IMR-90 (cell line): ENCODE data around the gene MYCBPAP. TPM values are rescaled to one million over a fixed set of nuclear protein-coding genes. Genes with fewer than 3 reads are reported as not detected.

Experiments used
- ATAC-seq: fragments of 200-7000 bp; cut with Tn5 transposase; 2 replicates; pipeline ENCODE4 v1.9.1; 2020; ENCODE audit warnings: low read depth, mild to moderate bottlenecking, moderate library complexity
- BruUV-seq: library from RNA; stranded (reverse); fragments of 400-500 nt; replicated peaks from 2 replicates; lab custom pipeline; 2021; lab: Mats Ljungman, UMichigan
- CTCF ChIA-PET: fragments of 300-600 bp; formaldehyde crosslinking; extraction: SDS; loops from one replicate; lab custom pipeline; 2021; ENCODE audit warnings: antibody characterized with exemption; lab: Yijun Ruan, JAX
- POLR2A ChIA-PET: fragments of 300-600 bp; sonication (Branson Sonifier 250); formaldehyde crosslinking; loops from one replicate; lab custom pipeline; 2022; ENCODE audit warnings: antibody characterized with exemption; ENCODE audit not compliant: unreplicated experiment; lab: Charles Lee
- DNase-seq: peaks from one replicate; pipeline ENCODE4 v3.0.0; 2013
- H2AFZ ChIP-seq: replicated peaks from 2 replicates; pipeline ENCODE3; 2013; ENCODE audit warnings: low read length, mild to moderate bottlenecking; ENCODE audit not compliant: poor library complexity
- H2AK5ac ChIP-seq: 2 replicates; pipeline ENCODE4 v1.6.1; 2013; ENCODE audit warnings: low read depth, low read length, inconsistent platforms
- H2AK9ac ChIP-seq: replicated peaks from 2 replicates; pipeline ENCODE3; 2013; ENCODE audit warnings: mild to moderate bottlenecking, low read depth, low read length, moderate library complexity; ENCODE audit not compliant: poor library complexity
- H2BK120ac ChIP-seq: 2 replicates; pipeline ENCODE4 v1.6.1; 2013; ENCODE audit warnings: low read depth, low read length, inconsistent platforms
- H2BK15ac ChIP-seq: 3 replicates; pipeline ENCODE4 v1.6.1; 2013; ENCODE audit warnings: low read depth, low read length, inconsistent platforms
- H2BK20ac ChIP-seq: 2 replicates; pipeline ENCODE4 v1.6.1; 2013; ENCODE audit warnings: low read depth, mild to moderate bottlenecking, inconsistent platforms, low read length, moderate library complexity
- H2BK5ac ChIP-seq: 2 replicates; pipeline ENCODE4 v1.6.1; 2013; ENCODE audit warnings: mild to moderate bottlenecking, low read depth, low read length, inconsistent platforms; ENCODE audit not compliant: poor library complexity, severe bottlenecking
- H3K14ac ChIP-seq: replicated peaks from 2 replicates; pipeline ENCODE4 v1.6.1; 2013; ENCODE audit warnings: low read depth, low read length, inconsistent platforms
- H3K18ac ChIP-seq: 2 replicates; pipeline ENCODE4 v1.6.1; 2013; ENCODE audit warnings: low read depth, low read length, control low read depth
- H3K23ac ChIP-seq: 2 replicates; pipeline ENCODE4 v1.6.1; 2013; ENCODE audit warnings: low read depth, low read length, inconsistent platforms
- H3K27ac ChIP-seq: 2 replicates; pipeline ENCODE4 v1.5.1; 2013; ENCODE audit warnings: mild to moderate bottlenecking, control low read depth, low read length; ENCODE audit not compliant: insufficient read depth
- H3K27me3 ChIP-seq: 2 replicates; pipeline ENCODE4 v1.6.1; 2013; ENCODE audit warnings: low read length; ENCODE audit not compliant: control insufficient read depth, insufficient read depth
- H3K36me3 ChIP-seq: 2 replicates; pipeline ENCODE4 v1.6.1; 2013; ENCODE audit warnings: low read length, mixed read lengths; ENCODE audit not compliant: control insufficient read depth, insufficient read depth
- H3K4ac ChIP-seq: 2 replicates; pipeline ENCODE4 v1.6.1; 2013; ENCODE audit warnings: low read depth, low read length, inconsistent platforms
- H3K4me1 ChIP-seq: 2 replicates; pipeline ENCODE4 v1.6.1; 2013; ENCODE audit warnings: low read length, mixed read lengths; ENCODE audit not compliant: control insufficient read depth, insufficient read depth
- H3K4me2 ChIP-seq: 2 replicates; pipeline ENCODE4 v1.6.1; 2013; ENCODE audit warnings: low read depth, mild to moderate bottlenecking, control low read depth, low read length, moderate library complexity
- H3K4me3 ChIP-seq: 2 replicates; pipeline ENCODE4 v1.5.1; 2013; ENCODE audit warnings: low read depth, mild to moderate bottlenecking, control low read depth, low read length, moderate library complexity; ENCODE audit not compliant: insufficient read depth
- H3K56ac ChIP-seq: 2 replicates; pipeline ENCODE4 v1.6.1; 2013; ENCODE audit warnings: low read length, inconsistent platforms; ENCODE audit not compliant: insufficient read depth; ENCODE audit errors: extremely low read depth
- H3K79me1 ChIP-seq, 2 experiments: 2 replicates each; pipeline ENCODE4 v1.6.1; 2013; ENCODE audit warnings: low read length in 2 of 2, inconsistent platforms in 1 of 2, low read depth in 1 of 2
- H3K9ac ChIP-seq: 2 replicates; pipeline ENCODE4 v1.6.1; 2013; ENCODE audit warnings: low read depth, low read length, control low read depth
- H3K9me1 ChIP-seq: 2 replicates; pipeline ENCODE4 v1.6.1; 2013; ENCODE audit warnings: low read length, inconsistent platforms; ENCODE audit not compliant: insufficient read depth
- H3K9me3 ChIP-seq: 2 replicates; pipeline ENCODE4 v1.6.1; 2013; ENCODE audit warnings: low read length; ENCODE audit not compliant: control insufficient read depth, insufficient read depth
- H4K20me1 ChIP-seq: 2 replicates; pipeline ENCODE4 v1.6.1; 2013; ENCODE audit warnings: low read length, inconsistent platforms; ENCODE audit not compliant: insufficient read depth
- H4K5ac ChIP-seq: 2 replicates; pipeline ENCODE4 v1.6.1; 2013; ENCODE audit warnings: mild to moderate bottlenecking, low read depth, low read length, control low read depth
- H4K8ac ChIP-seq, 2 experiments: 2 replicates each; pipeline ENCODE4 v1.6.1; 2013; ENCODE audit warnings: low read depth in 2 of 2, low read length in 2 of 2, control low read depth in 1 of 2, inconsistent platforms in 1 of 2
- H4K91ac ChIP-seq: 2 replicates; pipeline ENCODE4 v1.6.1; 2013; ENCODE audit warnings: low read depth, low read length, inconsistent platforms; ENCODE audit not compliant: insufficient read depth
- BHLHE40 ChIP-seq: fragments of 150-350 bp; IDR thresholded peaks from 2 replicates; pipeline ENCODE4 v1.6.1; 2016; ENCODE audit warnings: mild to moderate bottlenecking, low read depth, low read length
- CEBPB ChIP-seq: IDR thresholded peaks from 2 replicates; pipeline ENCODE4 v1.6.1; 2012; ENCODE audit warnings: low read depth, low read length, improper control_type of control experiment
- CHD1 ChIP-seq: IDR thresholded peaks from 2 replicates; pipeline ENCODE4 v1.6.1; 2012; ENCODE audit warnings: low read depth, low read length, improper control_type of control experiment
- CTCF ChIP-seq: conservative IDR thresholded peaks from 2 replicates; pipeline ENCODE4 v1.5.1; 2012; ENCODE audit warnings: mild to moderate bottlenecking, low read depth, low read length, improper control_type of control experiment
- FOS ChIP-seq: fragments of 150-350 bp; IDR thresholded peaks from 2 replicates; pipeline ENCODE4 v1.6.1; 2016; ENCODE audit warnings: low read depth, low read length
- MAFK ChIP-seq: IDR thresholded peaks from 2 replicates; pipeline ENCODE4 v1.6.1; 2012; ENCODE audit warnings: low read depth, low read length, improper control_type of control experiment
- MAZ ChIP-seq: IDR thresholded peaks from 2 replicates; pipeline ENCODE4 v1.6.1; 2012; ENCODE audit warnings: low read depth, mild to moderate bottlenecking, low read length, improper control_type of control experiment, moderate library complexity, borderline replicate concordance
- MXI1 ChIP-seq: IDR thresholded peaks from 2 replicates; pipeline ENCODE4 v1.6.1; 2012; ENCODE audit warnings: low read depth, mild to moderate bottlenecking, low read length, moderate library complexity, borderline replicate concordance
- NFE2L2 ChIP-seq: fragments of 150-350 bp; IDR thresholded peaks from 2 replicates; pipeline ENCODE4 v1.6.1; 2016; ENCODE audit warnings: low read depth, mild to moderate bottlenecking, low read length
- POLR2A ChIP-seq: IDR thresholded peaks from 2 replicates; pipeline ENCODE4 v1.6.1; 2012; ENCODE audit warnings: mild to moderate bottlenecking, low read depth, low read length
- RAD21 ChIP-seq: IDR thresholded peaks from 2 replicates; pipeline ENCODE4 v1.6.1; 2012; ENCODE audit warnings: low read length, improper control_type of control experiment
- RCOR1 ChIP-seq: IDR thresholded peaks from 2 replicates; pipeline ENCODE4 v1.6.1; 2012; ENCODE audit warnings: mild to moderate bottlenecking, low read length, improper control_type of control experiment; ENCODE audit not compliant: insufficient replicate concordance
- RFX5 ChIP-seq: IDR thresholded peaks from 2 replicates; pipeline ENCODE4 v1.8.0; 2012; ENCODE audit warnings: low read depth, mild to moderate bottlenecking, low read length, moderate library complexity
- SMC3 ChIP-seq: fragments of 150-350 bp; IDR thresholded peaks from 2 replicates; pipeline ENCODE4 v1.6.1; 2016; ENCODE audit warnings: low read depth, mild to moderate bottlenecking, antibody characterized with exemption, low read length, moderate library complexity
- WGBS, 2 experiments: methylation state at CpG; one replicate each; pipeline versions ENCODE4 v1.1.5 to v1.1.7; 2013; ENCODE audit warnings: missing lambda C conversion rate in 2 of 2; ENCODE audit not compliant: insufficient read length in 1 of 2; ENCODE audit errors: extremely low coverage in 2 of 2; 5-methylcytosine and 5-hydroxymethylcytosine counted together
- dilution Hi-C: fragments of 300-500 bp; cut with HindIII; formaldehyde crosslinking; loops from one replicate; pipeline ENCODE4 v1.14.3; 2018; ENCODE audit warnings: low sequenced_read_pairs; ENCODE audit not compliant: unreplicated experiment
- in situ Hi-C: fragments of 300-500 bp; cut with MboI; formaldehyde crosslinking; loops from 3 replicates; pipeline ENCODE4 v1.14.3; 2019; ENCODE audit warnings: low sequenced_read_pairs, inconsistent platforms, mixed read lengths
- intact Hi-C: fragments of 100-400 bp; cut with micrococcal nuclease; formaldehyde crosslinking; loops from 2 replicates; pipeline ENCODE4 v1.10.0; 2022
- polyA plus RNA-seq, 3 experiments: library from polyadenylated mRNA; depleted of rRNA; stranded (reverse); fragments of >200 nt; gene quantifications; 2 replicates each; pipeline ENCODE4 v1.2.3, GENCODE V29; 2012; ENCODE audit warnings: low replicate concordance in 1 of 3
- total RNA-seq: library from RNA; depleted of rRNA; stranded (reverse); fragments of >200 nt; gene quantifications from 2 replicates; pipeline ENCODE4 v1.2.3, GENCODE V29; 2012
- TF ChIP-seq, protein P1 (sequence below): fragments of 150-350 bp; IDR thresholded peaks from 2 replicates; pipeline ENCODE4 v1.6.1; 2017; ENCODE audit warnings: mild to moderate bottlenecking, antibody characterized with exemption, low read length, low read depth
- TF ChIP-seq, protein P2 (sequence below): fragments of 150-350 bp; IDR thresholded peaks from 2 replicates; pipeline ENCODE4 v1.6.1; 2016; ENCODE audit warnings: low read depth, mild to moderate bottlenecking, low read length, moderate library complexity, borderline replicate concordance

Gene MYCBPAP
- total and polyA plus RNA-seq, 2 of the 4 experiments (the other 2 are of a cell fraction): 0.17 to 0.18 TPM

DNA sequence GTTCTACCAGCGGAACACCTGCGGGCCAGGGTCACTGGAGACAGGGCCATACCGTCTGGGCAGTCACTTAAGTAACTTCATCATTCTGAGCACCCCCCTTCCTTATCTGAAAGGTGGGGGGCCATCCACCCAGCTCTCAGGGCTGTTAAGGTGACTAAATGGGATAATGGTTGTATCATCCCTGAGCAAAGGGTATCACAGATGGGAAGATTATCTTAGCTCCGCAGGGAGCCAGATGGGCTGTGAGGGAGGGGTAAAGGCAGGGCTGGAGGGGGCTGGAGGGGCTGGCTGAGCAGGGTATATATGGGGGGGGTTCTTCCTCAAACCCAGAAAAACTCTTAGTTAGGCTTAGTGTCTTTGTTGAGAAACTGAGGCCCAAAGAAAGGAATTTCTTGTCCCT lies 49.4 kb downstream of the MYCBPAP start:
- ChIA-PET CTCF (no interaction called here), POLR2A (no interaction called here)
- Histone ChIP-seq H3K9me3 (no peaks in the 10 kb centered on the region), H4K5ac (no peak overlapping the region), H3K4ac (no peak overlapping the region), H2BK15ac (no peak overlapping the region), H3K36me3 (peaks cover 9% of the 10 kb centered on the region; the same call in 1 of the 2 replicates), H3K56ac (no peak overlapping the region), H2BK5ac (no peak overlapping the region), H3K18ac (no peak overlapping the region), H3K27me3 (peaks cover 46% of the 10 kb centered on the region), H3K14ac (no peak overlapping the region), H3K9me1 (0 out of 2 replicates have a peak, but pooled peaks cover 5% of the 10 kb centered on the region), H3K4me2 (no peak overlapping the region), H2BK120ac (no peak overlapping the region), H3K79me1 (no peaks in the 10 kb centered on the region), H4K8ac (no peak overlapping the region), H2AFZ (no peak overlapping the region), H2AK9ac (no peak overlapping the region), H3K27ac (no peak overlapping the region), H3K23ac (no peak overlapping the region), H4K91ac (no peak overlapping the region), H2AK5ac (no peak overlapping the region), H3K4me1 (peaks cover 3% of the 10 kb centered on the region; the same call in 1 of the 2 replicates), H3K4me3 (no peak overlapping the region), H3K9ac (no peak overlapping the region), H4K20me1 (no peaks in the 10 kb centered on the region), H2BK20ac (no peak overlapping the region)
- TF ChIP-seq MAZ: no peak
- no peak for TF ChIP-seq RCOR1
- TF ChIP-seq POLR2A: no peak
- TF ChIP-seq CTCF: no peak
- no peak for TF ChIP-seq NFE2L2
- TF ChIP-seq, protein P1, sequence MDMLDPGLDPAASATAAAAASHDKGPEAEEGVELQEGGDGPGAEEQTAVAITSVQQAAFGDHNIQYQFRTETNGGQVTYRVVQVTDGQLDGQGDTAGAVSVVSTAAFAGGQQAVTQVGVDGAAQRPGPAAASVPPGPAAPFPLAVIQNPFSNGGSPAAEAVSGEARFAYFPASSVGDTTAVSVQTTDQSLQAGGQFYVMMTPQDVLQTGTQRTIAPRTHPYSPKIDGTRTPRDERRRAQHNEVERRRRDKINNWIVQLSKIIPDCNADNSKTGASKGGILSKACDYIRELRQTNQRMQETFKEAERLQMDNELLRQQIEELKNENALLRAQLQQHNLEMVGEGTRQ: no peak
- TF ChIP-seq SMC3: no peak
- TF ChIP-seq RFX5: no peak
- TF ChIP-seq RAD21: no peak
- no peak for TF ChIP-seq MAFK
- TF ChIP-seq, protein P2, sequence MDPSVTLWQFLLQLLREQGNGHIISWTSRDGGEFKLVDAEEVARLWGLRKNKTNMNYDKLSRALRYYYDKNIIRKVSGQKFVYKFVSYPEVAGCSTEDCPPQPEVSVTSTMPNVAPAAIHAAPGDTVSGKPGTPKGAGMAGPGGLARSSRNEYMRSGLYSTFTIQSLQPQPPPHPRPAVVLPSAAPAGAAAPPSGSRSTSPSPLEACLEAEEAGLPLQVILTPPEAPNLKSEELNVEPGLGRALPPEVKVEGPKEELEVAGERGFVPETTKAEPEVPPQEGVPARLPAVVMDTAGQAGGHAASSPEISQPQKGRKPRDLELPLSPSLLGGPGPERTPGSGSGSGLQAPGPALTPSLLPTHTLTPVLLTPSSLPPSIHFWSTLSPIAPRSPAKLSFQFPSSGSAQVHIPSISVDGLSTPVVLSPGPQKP: no peak
- no peak for TF ChIP-seq CHD1
- TF ChIP-seq CEBPB: no peak
- no peak for TF ChIP-seq BHLHE40
- TF ChIP-seq FOS: no peak
- no peak for TF ChIP-seq MXI1
- no TSS peak for BruUV-seq
- ATAC-seq (no peak), DNase-seq (no peak)
- dilution Hi-C loops (no loop called here), intact Hi-C loops (no loop called here), in situ Hi-C loops (no loop called here)
- no CpG with 5 or more reads among the region's 4 CpGs for WGBS, 2 experiments
